Measurements from ENCODE around the gene LACRT.

Gene LACRT

GRCh38 chr12:54631988-54632728 lies 2.5 kb downstream of the LACRT start:
- DNase-seq (ENCODE audit: low spot score): no peak

GRCh38 chr12:54631551-54631950 lies 3.1 kb downstream of the LACRT start:
- no peak for DNase-seq (ENCODE audit: low spot score)

- no peak for DNase-seq (ENCODE audit: low spot score)
These were observed 4.8 kb downstream of the LACRT start for GRCh38 chr12:54629925-54630324.

GRCh38 chr12:54628186-54628846 lies 6.4 kb downstream of the LACRT start:
- no peak for DNase-seq (ENCODE audit: low spot score)

GRCh38 chr12:54627304-54627703 lies 7.4 kb downstream of the LACRT start:
- DNase-seq (ENCODE audit: low spot score): no peak

- DNase-seq (ENCODE audit: low spot score): no peak
These were observed 9.1 kb downstream of the LACRT start for GRCh38 chr12:54625598-54625997.

GRCh38 chr12:54624315-54625279 lies 10.1 kb downstream of the LACRT start:
- no peak for DNase-seq (ENCODE audit: low spot score)

GRCh38 chr12:54622463-54623183 lies 12.1 kb downstream of the LACRT start:
- DNase-seq (ENCODE audit: low spot score): no peak

DNA sequence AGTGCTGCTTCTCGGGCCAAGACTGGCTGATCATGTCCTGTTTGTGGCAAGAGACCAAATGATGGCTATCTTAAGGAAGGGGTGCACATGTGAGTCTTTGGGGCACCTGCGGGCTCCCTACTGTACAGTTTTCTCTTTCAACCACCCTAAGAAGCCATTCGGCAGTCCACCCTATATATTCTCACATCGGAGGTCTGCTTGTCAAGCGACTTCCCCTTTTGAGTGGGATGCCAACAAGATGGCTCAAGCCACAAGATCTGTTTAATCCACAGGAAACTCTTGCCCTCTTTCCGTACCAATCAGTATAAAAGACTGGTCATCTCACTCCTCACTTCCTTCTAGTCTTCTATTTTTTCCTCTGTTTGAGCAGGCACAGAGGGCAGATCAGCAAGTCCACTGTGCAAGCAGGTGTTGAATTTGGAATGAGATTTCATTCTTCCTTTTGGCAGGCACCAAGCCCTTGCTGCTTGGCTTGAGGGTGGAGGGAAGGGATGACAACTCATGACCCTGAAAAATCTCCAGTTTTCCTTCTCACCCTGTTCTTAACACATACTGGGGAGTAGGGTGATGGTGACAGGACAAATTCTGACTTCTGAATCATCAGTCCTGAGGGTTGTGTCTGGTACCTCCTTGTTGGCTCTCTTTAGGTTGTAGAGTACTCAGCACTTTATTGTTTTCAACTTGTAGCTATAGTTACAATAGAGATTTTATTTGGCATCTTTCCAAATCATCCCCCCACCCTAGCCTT lies 17.6 kb downstream of the LACRT start:
- DNase-seq (ENCODE audit: low spot score): no peak

GRCh38 chr12:54612225-54612750 lies 22.4 kb downstream of the LACRT start:
- DNase-seq (ENCODE audit: low spot score): no peak

- DNase-seq (ENCODE audit: low spot score): no peak
These were observed 23.0 kb downstream of the LACRT start for GRCh38 chr12:54611715-54612149.

DNA sequence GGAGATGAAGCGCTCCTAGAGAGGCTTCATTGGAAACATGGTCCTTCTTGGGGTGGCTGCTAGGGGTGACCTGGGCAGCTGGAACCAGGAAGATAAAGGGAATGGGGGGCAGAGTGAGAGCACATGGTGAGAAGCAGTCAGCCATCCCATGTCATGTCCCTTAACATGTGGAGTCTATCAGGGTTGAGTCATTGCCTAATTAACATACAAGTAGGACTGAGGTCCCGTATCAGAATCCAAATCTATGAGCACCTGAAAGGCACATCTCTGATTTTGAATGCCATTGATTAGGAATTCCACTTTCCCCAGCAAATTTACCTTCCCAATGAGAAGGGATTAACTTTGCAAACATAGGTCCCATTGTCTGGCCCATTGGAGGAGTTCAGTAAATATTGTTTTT lies 25.9 kb downstream of the LACRT start:
- no peak for DNase-seq (ENCODE audit: low spot score)

- no peak for DNase-seq (ENCODE audit: low spot score)
These were observed 26.5 kb downstream of the LACRT start for GRCh38 chr12:54608156-54608555.

DNA sequence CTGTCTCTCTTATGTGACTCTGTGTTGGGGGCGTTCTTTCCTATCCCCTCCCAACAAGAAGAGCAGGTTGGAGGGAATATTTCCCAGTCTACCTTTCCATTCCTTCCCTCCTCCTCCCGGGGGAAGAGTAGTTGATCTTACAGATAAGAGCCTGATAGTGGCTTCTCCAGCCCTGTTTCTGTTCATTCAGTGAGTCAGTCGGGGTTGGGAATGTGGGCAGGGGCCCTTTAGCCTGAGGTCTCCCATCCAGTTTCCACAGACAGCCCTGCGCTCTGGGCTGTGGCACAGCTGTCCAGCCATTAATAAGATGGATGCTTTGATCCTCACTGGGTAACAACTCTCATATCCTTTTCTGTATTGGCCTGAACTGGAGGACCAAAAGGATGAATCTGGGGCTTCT lies 28.1 kb downstream of the LACRT start:
- DNase-seq (ENCODE audit: low spot score): no peak

DNA sequence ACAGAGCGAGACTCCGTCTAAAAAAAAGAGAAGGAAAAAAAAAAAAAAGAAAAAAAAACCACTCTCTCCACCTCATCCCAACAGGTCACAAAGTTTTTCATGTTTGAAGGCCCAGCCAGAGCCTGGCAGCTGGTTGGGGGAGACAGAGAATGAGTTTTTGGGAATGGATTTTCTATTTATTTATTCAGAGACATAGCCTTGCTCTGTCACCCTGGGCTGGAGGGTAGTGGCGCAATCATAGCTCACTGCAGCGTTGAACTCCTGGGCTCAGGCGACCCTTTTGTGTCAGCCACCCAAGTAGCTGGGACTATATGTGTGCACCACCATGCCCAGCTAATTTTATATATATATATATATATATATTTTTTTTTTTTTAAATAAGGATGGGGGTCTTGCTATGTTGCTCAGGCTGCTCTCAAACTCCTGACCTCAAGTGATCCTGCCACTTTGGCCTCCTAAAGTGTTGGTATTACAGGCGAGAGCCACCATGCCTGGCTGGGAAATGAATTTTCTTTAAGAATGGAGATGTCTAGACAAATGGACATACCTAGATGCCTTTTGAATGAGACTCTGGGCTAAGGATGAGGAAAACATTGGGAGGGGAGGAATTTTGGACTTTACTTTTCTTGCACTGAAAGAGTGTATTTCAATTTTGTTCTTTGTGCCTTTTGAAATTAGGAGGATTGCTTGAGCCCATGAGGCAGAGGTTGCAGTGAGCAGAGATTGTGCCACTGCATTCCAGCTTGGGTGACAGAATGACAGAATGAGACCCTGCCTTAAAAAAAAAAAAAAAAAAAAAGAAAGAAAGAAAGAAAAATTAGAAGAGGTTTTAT lies 29.3 kb downstream of the LACRT start:
- no peak for DNase-seq (ENCODE audit: low spot score)

GRCh38 chr12:54604436-54604835 lies 30.3 kb downstream of the LACRT start:
- DNase-seq (ENCODE audit: low spot score): no peak

DNA sequence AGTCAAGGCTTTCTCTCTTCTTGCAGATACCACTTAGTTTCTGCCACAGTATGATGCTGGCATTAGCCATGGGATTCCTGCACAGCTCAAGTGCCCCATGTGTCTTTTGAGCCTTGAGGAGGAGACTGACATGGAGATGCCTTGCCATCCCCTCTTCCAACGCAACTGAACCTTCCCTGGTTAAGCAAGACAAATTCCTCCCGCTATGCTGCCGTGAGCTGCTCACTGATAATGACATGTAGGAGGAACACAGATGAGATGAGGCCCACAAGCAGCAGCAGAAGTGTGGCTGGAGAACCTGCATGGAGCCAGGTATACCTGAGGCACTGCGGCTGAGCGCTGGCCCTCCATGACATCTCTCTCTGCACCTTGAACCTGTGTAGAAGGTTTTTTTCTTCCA lies 30.8 kb downstream of the LACRT start:
- no peak for DNase-seq (ENCODE audit: low spot score)

DNA sequence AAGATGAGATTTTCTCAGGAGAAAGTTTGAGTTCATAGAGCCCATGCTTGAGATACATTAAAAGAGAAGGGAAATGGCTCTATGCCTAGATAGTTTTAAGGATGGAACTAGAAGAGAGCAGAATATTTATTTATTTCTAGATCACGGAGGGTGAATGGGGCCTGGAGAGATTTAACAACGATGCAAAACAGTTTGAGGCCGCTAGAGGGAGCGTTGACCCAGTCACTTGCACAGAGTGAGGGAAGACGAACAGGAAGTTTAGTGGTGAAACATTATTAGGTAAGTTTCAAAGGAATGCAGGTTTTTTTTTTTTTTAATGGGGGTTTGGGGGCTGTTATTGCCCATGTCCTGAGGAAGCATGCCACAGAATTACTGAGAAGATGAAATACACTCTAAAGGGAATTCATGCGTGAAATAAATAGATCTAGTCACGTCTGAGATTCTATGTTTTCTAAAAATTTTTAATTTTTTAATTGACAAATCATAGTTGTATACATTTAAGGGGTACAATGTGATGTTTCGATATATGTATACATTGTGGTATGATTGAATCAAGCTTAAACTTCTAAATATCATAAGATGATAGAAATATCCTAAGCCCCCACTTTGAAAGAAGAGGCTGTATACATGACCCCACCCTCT lies 31.4 kb downstream of the LACRT start:
- peak; percentile 40 for DNase-seq (ENCODE audit: low spot score)

DNA sequence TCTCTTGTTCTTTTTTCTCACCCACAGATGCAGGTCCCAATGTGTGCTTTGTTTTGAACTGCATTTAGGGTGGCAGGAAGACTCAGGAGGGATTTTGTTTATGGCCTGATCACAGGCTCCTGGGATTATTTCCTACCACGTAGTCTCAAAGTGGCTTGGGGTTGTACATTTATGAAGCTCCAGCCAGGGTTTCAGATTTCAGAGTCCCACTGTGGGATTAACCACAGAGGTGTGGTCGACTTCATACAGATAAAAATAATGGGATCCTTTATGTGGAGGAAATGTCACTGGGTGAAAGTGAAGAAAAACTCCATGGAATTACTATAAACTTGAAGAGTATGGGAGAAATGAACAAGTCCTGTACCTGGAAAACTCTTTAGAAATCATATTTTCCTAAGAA lies 32.0 kb downstream of the LACRT start:
- DNase-seq (ENCODE audit: low spot score): no peak

DNA sequence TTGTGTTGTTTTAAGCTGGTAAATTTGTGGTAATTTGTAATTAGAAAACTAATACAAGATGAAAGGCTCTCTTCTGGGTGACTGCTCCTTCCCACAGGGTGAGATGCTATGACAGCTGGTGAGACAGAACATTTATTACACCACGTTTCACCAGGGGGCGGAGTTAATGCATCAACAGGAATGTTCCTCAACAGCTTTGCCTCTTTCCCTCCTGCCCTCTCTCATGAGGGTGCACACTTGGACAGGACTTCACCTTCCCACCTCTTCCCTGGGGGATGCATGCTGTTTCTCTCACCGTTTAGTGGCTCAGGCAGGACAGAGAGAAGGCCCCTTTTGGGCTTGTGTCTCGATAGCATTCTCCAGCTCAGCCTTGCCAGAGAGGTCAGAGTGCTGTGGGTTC lies 32.9 kb downstream of the LACRT start:
- DNase-seq (ENCODE audit: low spot score): no peak

Measured in hematopoietic multipotent progenitor cell treated with erythropoietin and hydrocortisone succinate and interleukin-3 and kit ligand, for 15 days (in vitro differentiated cells).